DND-41 (cell line): Measurements from ENCODE around the gene ASCL2.

Experiments used
- ATAC-seq: fragments of 200-7000 bp; cut with Tn5 transposase; 3 replicates; pipeline ENCODE4 v1.9.1; 2021; ENCODE audit warnings: low read depth; ENCODE audit not compliant: insufficient read depth
- DNase-seq: peaks from one replicate; pipeline ENCODE4 v3.0.0-alpha.2; 2020
- H2AFZ ChIP-seq: 2 replicates; pipeline ENCODE4 v1.6.0; 2012; ENCODE audit warnings: low read depth, low read length
- H3K27ac ChIP-seq: 2 replicates; pipeline ENCODE4 v1.5.1; 2012; ENCODE audit warnings: low read length, inconsistent platforms
- H3K27me3 ChIP-seq: fragments of 200-600 bp; sonication (generic); 2 replicates; pipeline ENCODE4 v1.6.0; 2012; ENCODE audit warnings: low read length, mild to moderate bottlenecking, inconsistent platforms; ENCODE audit not compliant: insufficient read depth, poor library complexity
- H3K36me3 ChIP-seq: 2 replicates; pipeline ENCODE4 v1.5.1; 2012; ENCODE audit warnings: low read length, inconsistent platforms; ENCODE audit not compliant: insufficient read depth
- H3K4me1 ChIP-seq: 2 replicates; pipeline ENCODE4 v1.5.1; 2012; ENCODE audit warnings: mild to moderate bottlenecking, low read length; ENCODE audit not compliant: insufficient read depth
- H3K4me2 ChIP-seq: 2 replicates; pipeline ENCODE4 v1.6.0; 2012; ENCODE audit warnings: mild to moderate bottlenecking, moderate library complexity, low read length, inconsistent platforms; ENCODE audit not compliant: insufficient read depth
- H3K4me3 ChIP-seq, 2 experiments: fragments of 200-600 bp in 1 of 2; shearing (Covaris generic) in 1 of 2; 2 replicates each; pipeline ENCODE4 v1.5.1; 2012 to 2016; ENCODE audit warnings: inconsistent platforms in 2 of 2, low read length in 2 of 2, mild to moderate bottlenecking in 2 of 2, low read depth in 1 of 2, moderate library complexity in 1 of 2
- H3K79me2 ChIP-seq: 2 replicates; pipeline ENCODE4 v1.6.0; 2012; ENCODE audit warnings: low read length, inconsistent platforms; ENCODE audit not compliant: insufficient read depth
- H3K9ac ChIP-seq: 2 replicates; pipeline ENCODE4 v1.6.0; 2012; ENCODE audit warnings: low read depth, mild to moderate bottlenecking, inconsistent platforms, low read length, moderate library complexity
- H3K9me3 ChIP-seq: 2 replicates; pipeline ENCODE4 v1.5.1; 2012; ENCODE audit warnings: low read length, moderate library complexity, mild to moderate bottlenecking, inconsistent platforms; ENCODE audit not compliant: insufficient read depth, severe bottlenecking
- H4K20me1 ChIP-seq: 2 replicates; pipeline ENCODE4 v1.6.0; 2012; ENCODE audit warnings: low read length; ENCODE audit not compliant: insufficient read depth
- EZH2 ChIP-seq: IDR thresholded peaks from 3 replicates; pipeline ENCODE4 v1.6.1; 2012; ENCODE audit warnings: borderline replicate concordance, low read depth, mild to moderate bottlenecking, moderate library complexity, low read length, inconsistent platforms; ENCODE audit not compliant: severe bottlenecking
- TF ChIP-seq, protein P1 (sequence below): IDR thresholded peaks from 2 replicates; pipeline ENCODE4 v1.5.1; 2012; ENCODE audit warnings: borderline replicate concordance, low read length, moderate library complexity, mild to moderate bottlenecking; ENCODE audit not compliant: poor library complexity, severe bottlenecking; ENCODE audit errors: extremely low read depth

The ASCL2 gene

GRCh38 chr11:2296913-2297622 is 26.7 kb upstream of the ASCL2 start:
- no peaks in the 10 kb centered on the region for H4K20me1 ChIP-seq
- H3K4me3 ChIP-seq = no peak overlapping the region
- no peak for TF ChIP-seq EZH2
- TF ChIP-seq, protein P1, sequence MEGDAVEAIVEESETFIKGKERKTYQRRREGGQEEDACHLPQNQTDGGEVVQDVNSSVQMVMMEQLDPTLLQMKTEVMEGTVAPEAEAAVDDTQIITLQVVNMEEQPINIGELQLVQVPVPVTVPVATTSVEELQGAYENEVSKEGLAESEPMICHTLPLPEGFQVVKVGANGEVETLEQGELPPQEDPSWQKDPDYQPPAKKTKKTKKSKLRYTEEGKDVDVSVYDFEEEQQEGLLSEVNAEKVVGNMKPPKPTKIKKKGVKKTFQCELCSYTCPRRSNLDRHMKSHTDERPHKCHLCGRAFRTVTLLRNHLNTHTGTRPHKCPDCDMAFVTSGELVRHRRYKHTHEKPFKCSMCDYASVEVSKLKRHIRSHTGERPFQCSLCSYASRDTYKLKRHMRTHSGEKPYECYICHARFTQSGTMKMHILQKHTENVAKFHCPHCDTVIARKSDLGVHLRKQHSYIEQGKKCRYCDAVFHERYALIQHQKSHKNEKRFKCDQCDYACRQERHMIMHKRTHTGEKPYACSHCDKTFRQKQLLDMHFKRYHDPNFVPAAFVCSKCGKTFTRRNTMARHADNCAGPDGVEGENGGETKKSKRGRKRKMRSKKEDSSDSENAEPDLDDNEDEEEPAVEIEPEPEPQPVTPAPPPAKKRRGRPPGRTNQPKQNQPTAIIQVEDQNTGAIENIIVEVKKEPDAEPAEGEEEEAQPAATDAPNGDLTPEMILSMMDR = no peak

DNA sequence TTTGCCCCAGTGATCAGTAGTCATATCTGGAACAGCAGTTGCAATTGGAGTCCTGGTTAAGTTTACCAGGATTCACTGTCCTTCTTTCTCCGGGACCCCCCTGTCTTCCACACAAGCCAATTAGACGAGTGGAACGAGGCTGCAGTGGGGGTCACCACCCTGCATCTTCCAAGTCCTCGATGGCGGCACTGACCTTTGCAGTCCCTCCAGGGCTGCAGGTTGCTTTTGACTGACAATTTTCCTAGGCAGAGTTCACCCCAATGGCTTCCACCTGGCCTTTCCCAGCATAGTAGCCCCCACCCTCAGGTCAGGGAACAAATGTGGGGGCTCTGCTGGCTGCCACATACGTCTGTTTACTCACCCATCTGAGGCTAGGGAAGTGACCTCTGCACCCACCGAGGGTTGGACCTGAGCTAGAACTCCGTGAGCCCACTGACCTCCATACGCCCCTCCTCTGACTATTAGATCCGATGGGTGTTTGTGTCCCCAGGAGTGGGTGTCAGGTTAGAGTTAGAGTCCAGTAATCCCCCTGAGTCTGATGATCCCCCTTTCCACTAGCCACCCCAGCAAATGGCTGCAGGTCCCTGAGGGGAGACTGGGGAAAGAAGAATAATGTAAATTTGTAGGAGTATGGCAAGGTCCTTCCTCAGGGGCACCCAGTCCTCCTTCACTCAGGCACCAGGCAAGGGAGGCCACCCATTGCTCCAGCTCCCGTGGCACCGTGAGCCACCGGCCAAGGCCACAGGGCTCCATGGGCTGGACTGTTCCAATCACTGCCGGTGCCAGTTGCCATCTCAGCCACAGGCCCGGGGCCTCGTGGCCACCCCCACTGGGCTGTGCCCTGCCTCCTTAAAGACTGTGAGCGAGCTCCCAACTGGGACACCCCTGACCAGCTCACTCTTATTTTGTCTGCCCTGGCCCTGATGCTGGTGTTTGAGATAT is 25.9 kb upstream of the ASCL2 start:
- no peaks in the 10 kb centered on the region for H3K79me2 ChIP-seq
- no peaks in the 10 kb centered on the region for H3K36me3 ChIP-seq
- ATAC-seq (no peak), DNase-seq (no peak)
- no peaks in the 10 kb centered on the region for H3K9me3 ChIP-seq
- H3K4me2 ChIP-seq = no peak overlapping the region
- no peak overlapping the region for H3K27ac ChIP-seq
- no peak overlapping the region for H3K4me3 ChIP-seq
- no peaks in the 10 kb centered on the region for H3K4me1 ChIP-seq
- no peak overlapping the region for H2AFZ ChIP-seq
- no peaks in the 10 kb centered on the region for H4K20me1 ChIP-seq
- TF ChIP-seq EZH2 = no peak
- TF ChIP-seq, protein P1 = no peak
- H3K9ac ChIP-seq = no peak overlapping the region
- H3K27me3 ChIP-seq = no peaks in the 10 kb centered on the region

More at GRCh38 chr11:2296913-2297622, 26.7 kb upstream of the ASCL2 start:
- Histone ChIP-seq H3K79me2 (no peaks in the 10 kb centered on the region), H3K9me3 (no peaks in the 10 kb centered on the region), H3K27me3 (no peaks in the 10 kb centered on the region), H2AFZ (no peak overlapping the region), H3K4me2 (no peak overlapping the region), H3K9ac (no peak overlapping the region), H3K36me3 (no peaks in the 10 kb centered on the region), H3K27ac (no peak overlapping the region), H3K4me1 (no peaks in the 10 kb centered on the region)
- ATAC-seq (no peak), DNase-seq (no peak)

DNA sequence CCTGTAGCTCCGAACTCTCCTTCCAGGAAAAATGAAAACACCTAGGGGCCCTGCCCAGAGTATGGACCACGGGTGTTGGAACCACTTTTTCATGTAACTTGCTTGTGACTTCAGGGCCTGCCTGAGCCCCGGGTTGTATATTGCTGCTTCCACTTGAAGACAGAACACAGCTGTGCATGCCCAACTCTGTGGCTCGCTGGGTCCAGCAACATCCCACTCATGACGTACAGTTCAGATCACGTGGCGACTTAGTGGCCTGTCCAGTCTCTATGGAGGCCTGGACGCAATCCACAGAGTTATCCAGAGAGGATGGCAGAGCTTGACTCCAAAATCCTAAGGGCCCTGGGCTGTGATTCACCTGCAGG is 24.5 kb upstream of the ASCL2 start:
- no peaks in the 10 kb centered on the region for H4K20me1 ChIP-seq
- no peaks in the 10 kb centered on the region for H3K9me3 ChIP-seq
- no peaks in the 10 kb centered on the region for H3K4me1 ChIP-seq
- no peak overlapping the region for H3K4me3 ChIP-seq
- no peaks in the 10 kb centered on the region for H3K27me3 ChIP-seq
- no peak overlapping the region for H3K4me2 ChIP-seq
- TF ChIP-seq EZH2 = no peak
- TF ChIP-seq, protein P1 = no peak
- H3K79me2 ChIP-seq = no peaks in the 10 kb centered on the region
- ATAC-seq (no peak), DNase-seq (no peak)
- H3K27ac ChIP-seq = no peak overlapping the region
- H2AFZ ChIP-seq = no peak overlapping the region
- H3K9ac ChIP-seq = no peak overlapping the region
- H3K36me3 ChIP-seq = no peaks in the 10 kb centered on the region
